Measurements from ENCODE around the gene ZDHHC14. TPM values are rescaled to one million over a fixed set of nuclear protein-coding genes. Genes with fewer than 3 reads are reported as not detected.

Gene ZDHHC14
- total and polyA plus RNA-seq, 2 experiments from 2014 or later: 3.0 to 7.4 TPM

- TF ChIP-seq CTCF (conservative IDR thresholded peaks at IDR 0.05; ENCODE audit: low read depth in 2 of 2) (no peak), STAT1 (IDR thresholded peaks at IDR 0.05; ENCODE audit: unreplicated experiment) (no peak)
Observed at GRCh38 chr6:157527471-157527907, 146.5 kb downstream of the ZDHHC14 start (continued).

GRCh38 chr6:157528931-157529653 is 148.1 kb downstream of the ZDHHC14 start:
- Histone ChIP-seq H3K79me2 (replicated peaks; ENCODE audit: insufficient read depth) (no peaks in the 10 kb centered on the region), H3K27ac (ENCODE audit: low read depth) (no peak overlapping the region), H3K4me2 (no peak overlapping the region), H3K4me1 (ENCODE audit: insufficient read depth) (peaks cover 40% of the 10 kb centered on the region), H3K4me3 (no peak overlapping the region), H4K20me1 (replicated peaks; ENCODE audit: insufficient read depth) (no peaks in the 10 kb centered on the region), H3K9me2 (ENCODE audit: insufficient read depth) (peaks cover 5% of the 10 kb centered on the region), H3K27me3 (ENCODE audit: insufficient read depth) (no peaks in the 10 kb centered on the region), H2AFZ (no peak overlapping the region), H3K36me3 (ENCODE audit: insufficient read depth) (no peaks in the 10 kb centered on the region), H3F3A (replicated peaks; ENCODE audit: low read depth) (no peaks in the 10 kb centered on the region)
- Mint-ChIP-seq H3K9me3 (no peaks in the 10 kb centered on the region), H3K4me1 (peaks cover 35% of the 10 kb centered on the region), H3K4me3 (no peak overlapping the region), H3K27me3 (ENCODE audit: insufficient read depth, low read depth, poor library complexity) (peaks cover 12% of the 10 kb centered on the region), H3K27ac (no peak overlapping the region), H3K36me3 (ENCODE audit: low read depth) (peaks cover 3% of the 10 kb centered on the region)
- ATAC-seq: no peak
- DNase-seq (ENCODE audit: low spot score): no peak
- TF ChIP-seq POLR2AphosphoS5 (IDR thresholded peaks at IDR 0.05; ENCODE audit: low read depth): no peak
- TF ChIP-seq CREB1 (CRISPR knock-in tag; IDR thresholded peaks at IDR 0.05; ENCODE audit: low read depth): no peak
- TF ChIP-seq, protein P1, sequence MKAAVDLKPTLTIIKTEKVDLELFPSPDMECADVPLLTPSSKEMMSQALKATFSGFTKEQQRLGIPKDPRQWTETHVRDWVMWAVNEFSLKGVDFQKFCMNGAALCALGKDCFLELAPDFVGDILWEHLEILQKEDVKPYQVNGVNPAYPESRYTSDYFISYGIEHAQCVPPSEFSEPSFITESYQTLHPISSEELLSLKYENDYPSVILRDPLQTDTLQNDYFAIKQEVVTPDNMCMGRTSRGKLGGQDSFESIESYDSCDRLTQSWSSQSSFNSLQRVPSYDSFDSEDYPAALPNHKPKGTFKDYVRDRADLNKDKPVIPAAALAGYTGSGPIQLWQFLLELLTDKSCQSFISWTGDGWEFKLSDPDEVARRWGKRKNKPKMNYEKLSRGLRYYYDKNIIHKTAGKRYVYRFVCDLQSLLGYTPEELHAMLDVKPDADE (IDR thresholded peaks at IDR 0.05): no peak
- TF ChIP-seq ZNF331 (CRISPR knock-in tag; IDR thresholded peaks at IDR 0.05; ENCODE audit: low read depth): no peak
- TF ChIP-seq, protein P2, sequence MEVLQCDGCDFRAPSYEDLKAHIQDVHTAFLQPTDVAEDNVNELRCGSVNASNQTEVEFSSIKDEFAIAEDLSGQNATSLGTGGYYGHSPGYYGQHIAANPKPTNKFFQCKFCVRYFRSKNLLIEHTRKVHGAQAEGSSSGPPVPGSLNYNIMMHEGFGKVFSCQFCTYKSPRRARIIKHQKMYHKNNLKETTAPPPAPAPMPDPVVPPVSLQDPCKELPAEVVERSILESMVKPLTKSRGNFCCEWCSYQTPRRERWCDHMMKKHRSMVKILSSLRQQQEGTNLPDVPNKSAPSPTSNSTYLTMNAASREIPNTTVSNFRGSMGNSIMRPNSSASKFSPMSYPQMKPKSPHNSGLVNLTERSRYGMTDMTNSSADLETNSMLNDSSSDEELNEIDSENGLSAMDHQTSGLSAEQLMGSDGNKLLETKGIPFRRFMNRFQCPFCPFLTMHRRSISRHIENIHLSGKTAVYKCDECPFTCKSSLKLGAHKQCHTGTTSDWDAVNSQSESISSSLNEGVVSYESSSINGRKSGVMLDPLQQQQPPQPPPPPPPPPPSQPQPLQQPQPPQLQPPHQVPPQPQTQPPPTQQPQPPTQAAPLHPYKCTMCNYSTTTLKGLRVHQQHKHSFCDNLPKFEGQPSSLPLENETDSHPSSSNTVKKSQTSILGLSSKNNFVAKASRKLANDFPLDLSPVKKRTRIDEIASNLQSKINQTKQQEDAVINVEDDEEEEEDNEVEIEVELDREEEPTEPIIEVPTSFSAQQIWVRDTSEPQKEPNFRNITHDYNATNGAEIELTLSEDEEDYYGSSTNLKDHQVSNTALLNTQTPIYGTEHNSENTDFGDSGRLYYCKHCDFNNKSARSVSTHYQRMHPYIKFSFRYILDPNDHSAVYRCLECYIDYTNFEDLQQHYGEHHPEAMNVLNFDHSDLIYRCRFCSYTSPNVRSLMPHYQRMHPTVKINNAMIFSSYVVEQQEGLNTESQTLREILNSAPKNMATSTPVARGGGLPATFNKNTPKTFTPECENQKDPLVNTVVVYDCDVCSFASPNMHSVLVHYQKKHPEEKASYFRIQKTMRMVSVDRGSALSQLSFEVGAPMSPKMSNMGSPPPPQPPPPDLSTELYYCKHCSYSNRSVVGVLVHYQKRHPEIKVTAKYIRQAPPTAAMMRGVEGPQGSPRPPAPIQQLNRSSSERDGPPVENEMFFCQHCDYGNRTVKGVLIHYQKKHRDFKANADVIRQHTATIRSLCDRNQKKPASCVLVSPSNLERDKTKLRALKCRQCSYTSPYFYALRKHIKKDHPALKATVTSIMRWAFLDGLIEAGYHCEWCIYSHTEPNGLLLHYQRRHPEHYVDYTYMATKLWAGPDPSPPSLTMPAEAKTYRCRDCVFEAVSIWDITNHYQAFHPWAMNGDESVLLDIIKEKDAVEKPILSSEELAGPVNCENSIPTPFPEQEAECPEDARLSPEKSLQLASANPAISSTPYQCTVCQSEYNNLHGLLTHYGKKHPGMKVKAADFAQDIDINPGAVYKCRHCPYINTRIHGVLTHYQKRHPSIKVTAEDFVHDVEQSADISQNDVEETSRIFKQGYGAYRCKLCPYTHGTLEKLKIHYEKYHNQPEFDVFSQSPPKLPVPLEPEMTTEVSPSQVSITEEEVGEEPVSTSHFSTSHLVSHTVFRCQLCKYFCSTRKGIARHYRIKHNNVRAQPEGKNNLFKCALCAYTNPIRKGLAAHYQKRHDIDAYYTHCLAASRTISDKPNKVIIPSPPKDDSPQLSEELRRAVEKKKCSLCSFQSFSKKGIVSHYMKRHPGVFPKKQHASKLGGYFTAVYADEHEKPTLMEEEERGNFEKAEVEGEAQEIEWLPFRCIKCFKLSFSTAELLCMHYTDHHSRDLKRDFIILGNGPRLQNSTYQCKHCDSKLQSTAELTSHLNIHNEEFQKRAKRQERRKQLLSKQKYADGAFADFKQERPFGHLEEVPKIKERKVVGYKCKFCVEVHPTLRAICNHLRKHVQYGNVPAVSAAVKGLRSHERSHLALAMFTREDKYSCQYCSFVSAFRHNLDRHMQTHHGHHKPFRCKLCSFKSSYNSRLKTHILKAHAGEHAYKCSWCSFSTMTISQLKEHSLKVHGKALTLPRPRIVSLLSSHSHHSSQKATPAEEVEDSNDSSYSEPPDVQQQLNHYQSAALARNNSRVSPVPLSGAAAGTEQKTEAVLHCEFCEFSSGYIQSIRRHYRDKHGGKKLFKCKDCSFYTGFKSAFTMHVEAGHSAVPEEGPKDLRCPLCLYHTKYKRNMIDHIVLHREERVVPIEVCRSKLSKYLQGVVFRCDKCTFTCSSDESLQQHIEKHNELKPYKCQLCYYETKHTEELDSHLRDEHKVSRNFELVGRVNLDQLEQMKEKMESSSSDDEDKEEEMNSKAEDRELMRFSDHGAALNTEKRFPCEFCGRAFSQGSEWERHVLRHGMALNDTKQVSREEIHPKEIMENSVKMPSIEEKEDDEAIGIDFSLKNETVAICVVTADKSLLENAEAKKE (CRISPR knock-in tag; IDR thresholded peaks at IDR 0.05): no peak
- no peak for TF ChIP-seq NANOG (IDR thresholded peaks at IDR 0.05; ENCODE audit: borderline replicate concordance)
- TF ChIP-seq, protein P3, sequence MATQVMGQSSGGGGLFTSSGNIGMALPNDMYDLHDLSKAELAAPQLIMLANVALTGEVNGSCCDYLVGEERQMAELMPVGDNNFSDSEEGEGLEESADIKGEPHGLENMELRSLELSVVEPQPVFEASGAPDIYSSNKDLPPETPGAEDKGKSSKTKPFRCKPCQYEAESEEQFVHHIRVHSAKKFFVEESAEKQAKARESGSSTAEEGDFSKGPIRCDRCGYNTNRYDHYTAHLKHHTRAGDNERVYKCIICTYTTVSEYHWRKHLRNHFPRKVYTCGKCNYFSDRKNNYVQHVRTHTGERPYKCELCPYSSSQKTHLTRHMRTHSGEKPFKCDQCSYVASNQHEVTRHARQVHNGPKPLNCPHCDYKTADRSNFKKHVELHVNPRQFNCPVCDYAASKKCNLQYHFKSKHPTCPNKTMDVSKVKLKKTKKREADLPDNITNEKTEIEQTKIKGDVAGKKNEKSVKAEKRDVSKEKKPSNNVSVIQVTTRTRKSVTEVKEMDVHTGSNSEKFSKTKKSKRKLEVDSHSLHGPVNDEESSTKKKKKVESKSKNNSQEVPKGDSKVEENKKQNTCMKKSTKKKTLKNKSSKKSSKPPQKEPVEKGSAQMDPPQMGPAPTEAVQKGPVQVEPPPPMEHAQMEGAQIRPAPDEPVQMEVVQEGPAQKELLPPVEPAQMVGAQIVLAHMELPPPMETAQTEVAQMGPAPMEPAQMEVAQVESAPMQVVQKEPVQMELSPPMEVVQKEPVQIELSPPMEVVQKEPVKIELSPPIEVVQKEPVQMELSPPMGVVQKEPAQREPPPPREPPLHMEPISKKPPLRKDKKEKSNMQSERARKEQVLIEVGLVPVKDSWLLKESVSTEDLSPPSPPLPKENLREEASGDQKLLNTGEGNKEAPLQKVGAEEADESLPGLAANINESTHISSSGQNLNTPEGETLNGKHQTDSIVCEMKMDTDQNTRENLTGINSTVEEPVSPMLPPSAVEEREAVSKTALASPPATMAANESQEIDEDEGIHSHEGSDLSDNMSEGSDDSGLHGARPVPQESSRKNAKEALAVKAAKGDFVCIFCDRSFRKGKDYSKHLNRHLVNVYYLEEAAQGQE (IDR thresholded peaks at IDR 0.05; ENCODE audit: unreplicated experiment): no peak
- TF ChIP-seq JUNB (IDR thresholded peaks at IDR 0.05; ENCODE audit: unreplicated experiment): no peak
- TF ChIP-seq ZNF114 (CRISPR knock-in tag; IDR thresholded peaks at IDR 0.05): no peak
- no peak for TF ChIP-seq STAT1 (IDR thresholded peaks at IDR 0.05; ENCODE audit: unreplicated experiment)
